Colonic mucosa (tissue), 4 donors: Measurements from ENCODE around the gene PEX13. TPM values are rescaled to one million over a fixed set of nuclear protein-coding genes. Genes with fewer than 3 reads are reported as not detected.
A peak's percentile ranks its signal among the peaks of the same experiment; 100 is the strongest.
"Not testable (repeated sequence)": the region's sequence is repeated elsewhere in the genome, so short reads cannot be mapped to it uniquely, and the experiment has no call there.

Experiments
- DNase-seq: peaks from one replicate; pipeline ENCODE4 v3.0.0-alpha.2; 2020
- H3K27ac ChIP-seq: fragments of 200-600 bp; one replicate; pipeline ENCODE4 v1.8.0; 2021
- H3K27me3 ChIP-seq: fragments of 200-600 bp; one replicate; pipeline ENCODE4 v1.8.0; 2021
- H3K36me3 ChIP-seq: fragments of 200-600 bp; one replicate; pipeline ENCODE4 v1.8.0; 2021
- H3K4me1 ChIP-seq: fragments of 200-600 bp; one replicate; pipeline ENCODE4 v1.8.0; 2021; ENCODE audit warnings: mild to moderate bottlenecking
- H3K4me3 ChIP-seq: fragments of 200-600 bp; one replicate; pipeline ENCODE4 v1.8.0; 2021
- H3K9ac ChIP-seq, 2 donors: one replicate each; pipeline ENCODE4 v1.7.0; 2013; ENCODE audit warnings: control low read depth in 2 of 2, low read depth in 2 of 2, low read length in 2 of 2
- H3K9me3 ChIP-seq: fragments of 200-600 bp; one replicate; pipeline ENCODE4 v1.8.0; 2021
- CTCF ChIP-seq: fragments of 200-600 bp; IDR thresholded peaks from one replicate; pipeline ENCODE4 v1.8.0; 2022; ENCODE audit warnings: antibody characterized with exemption, mild to moderate bottlenecking
- intact Hi-C: fragments of 100-400 bp; cut with DNase I; formaldehyde crosslinking; loops from one replicate; pipeline ENCODE4 v1.14.1; 2022
- total RNA-seq, 2 donors: library from RNA; stranded (reverse); fragmentation: NEBNext Ultra II Directional in 1 of 2; extraction: Animal tissue kit (Norgen Biotek cat#: 25700) in 1 of 2; gene quantifications; one replicate each; pipeline ENCODE4 v1.2.1, GENCODE V29; 2021
- donor health status: healthy.
- donor health status: DM: no; HTN: no; CAD: no.
- donor health status: DM: no; HTN: no; CAD: no.

PEX13 gene
- total RNA-seq, 2 donors from 2014 or later: 31.7 to 44.1 TPM

GRCh38 chr2:61018318-61018755, 817 bp downstream of the PEX13 start:
- H3K36me3 ChIP-seq: no peaks in the 10 kb centered on the region
- peak overlapping the region; percentile 85 for H3K4me3 ChIP-seq
- no peaks in the 10 kb centered on the region for H3K4me1 ChIP-seq
- no peak for DNase-seq
- intact Hi-C loops: loop anchor here (5.0 kb wide), 1 partner anchor 49 kb away; the partner anchor contains the start of gene SANBR
- H3K9me3 ChIP-seq: no peaks in the 10 kb centered on the region
- H3K27me3 ChIP-seq: no peaks in the 10 kb centered on the region
- H3K27ac ChIP-seq: peak overlapping the region; percentile 95
- peak overlapping the region; percentile 79 to 94 for H3K9ac ChIP-seq
- TF ChIP-seq CTCF: no peak

GRCh38 chr2:61018798-61019197, 1.3 kb downstream of the PEX13 start:
- Histone ChIP-seq H3K9ac (peak overlapping the region in 1 of 2 donors; percentile 94), H3K9me3 (no peaks in the 10 kb centered on the region), H3K4me3 (peak overlapping the region; percentile 85), H3K4me1 (no peaks in the 10 kb centered on the region), H3K36me3 (no peaks in the 10 kb centered on the region), H3K27ac (peak overlapping the region; percentile 95), H3K27me3 (no peaks in the 10 kb centered on the region)
- DNase-seq: no peak
- intact Hi-C loops: loop anchor here (5.0 kb wide), 1 partner anchor 49 kb away; the partner anchor contains the start of gene SANBR
- TF ChIP-seq CTCF: no peak

GRCh38 chr2:61021228-61021660, 3.7 kb downstream of the PEX13 start:
- Histone ChIP-seq H3K9me3 (no peaks in the 10 kb centered on the region), H3K9ac (no peak overlapping the region), H3K27ac (no peak overlapping the region), H3K36me3 (no peaks in the 10 kb centered on the region), H3K4me1 (no peaks in the 10 kb centered on the region), H3K27me3 (no peaks in the 10 kb centered on the region), H3K4me3 (no peak overlapping the region)
- no peak for DNase-seq
- no peak for TF ChIP-seq CTCF
- intact Hi-C loops: no loop called here

- H3K9me3 ChIP-seq: no peaks in the 10 kb centered on the region
- no peak for DNase-seq
- H3K36me3 ChIP-seq: no peaks in the 10 kb centered on the region
- H3K4me3 ChIP-seq: no peak overlapping the region
- intact Hi-C loops: no loop called here
- H3K27me3 ChIP-seq: no peaks in the 10 kb centered on the region
- no peak for TF ChIP-seq CTCF
- no peaks in the 10 kb centered on the region for H3K4me1 ChIP-seq
- H3K27ac ChIP-seq: no peak overlapping the region
- no peak overlapping the region for H3K9ac ChIP-seq
These were observed 6.2 kb downstream of the PEX13 start for GRCh38 chr2:61023670-61024069.

- Histone ChIP-seq H3K9ac (no peak overlapping the region), H3K9me3 (no peaks in the 10 kb centered on the region), H3K27ac (no peak overlapping the region), H3K36me3 (peaks cover 6% of the 10 kb centered on the region), H3K4me1 (no peaks in the 10 kb centered on the region), H3K4me3 (no peak overlapping the region), H3K27me3 (no peaks in the 10 kb centered on the region)
- TF ChIP-seq CTCF: no peak
- no peak for DNase-seq
- intact Hi-C loops: no loop called here
These were observed 12.0 kb downstream of the PEX13 start for GRCh38 chr2:61029533-61029932.

GRCh38 chr2:61034592-61034991, 17.1 kb downstream of the PEX13 start:
- intact Hi-C loops, H3K4me1 ChIP-seq, H3K9ac ChIP-seq, DNase-seq, H3K36me3 ChIP-seq, H3K27ac ChIP-seq, H3K9me3 ChIP-seq, H3K4me3 ChIP-seq, H3K27me3 ChIP-seq: not testable (repeated sequence)

GRCh38 chr2:61036643-61037042, 19.1 kb downstream of the PEX13 start:
- not testable (repeated sequence) for H3K9me3 ChIP-seq, H3K4me3 ChIP-seq

More at GRCh38 chr2:61036643-61037042, 19.1 kb downstream of the PEX13 start:
- intact Hi-C loops, DNase-seq, H3K4me1 ChIP-seq, H3K27me3 ChIP-seq, H3K36me3 ChIP-seq, H3K27ac ChIP-seq, H3K9ac ChIP-seq: not testable (repeated sequence)
